GM23338 (cell line): ENCODE results near the gene COL20A1. TPM values are rescaled to one million over a fixed set of nuclear protein-coding genes. Genes with fewer than 3 reads are reported as not detected.

ENCODE experiments used
- ATAC-seq: fragments of 200-7000 bp; cut with Tn5 transposase; 3 replicates; pipeline ENCODE4 v1.9.1; 2020
- DNase-seq: peaks from one replicate; pipeline ENCODE4 v3.0.0-alpha.2; 2015; ENCODE audit warnings: low spot score
- H2AFZ ChIP-seq: fragments of 200-600 bp; sonication (generic); 2 replicates; pipeline ENCODE4 v1.8.0; 2016; ENCODE audit warnings: antibody characterized with exemption, mild to moderate bottlenecking, moderate library complexity
- H3F3A ChIP-seq: fragments of 200-600 bp; sonication (generic); replicated peaks from 2 replicates; pipeline ENCODE4 v1.8.0; 2017; ENCODE audit warnings: antibody characterized with exemption, mixed run types, low read depth
- H3K27ac ChIP-seq: fragments of 200-600 bp; sonication (generic); 2 replicates; pipeline ENCODE4 v1.6.1; 2016; ENCODE audit warnings: low read depth
- H3K27me3 ChIP-seq: fragments of 200-600 bp; sonication (generic); 2 replicates; pipeline ENCODE4 v1.8.0; 2016; ENCODE audit warnings: mild to moderate bottlenecking, mixed run types, moderate library complexity; ENCODE audit not compliant: insufficient read depth
- H3K36me3 ChIP-seq: fragments of 200-600 bp; sonication (generic); 2 replicates; pipeline ENCODE4 v1.8.0; 2016; ENCODE audit warnings: mild to moderate bottlenecking; ENCODE audit not compliant: insufficient read depth
- H3K4me1 ChIP-seq: fragments of 200-600 bp; sonication (generic); 2 replicates; pipeline ENCODE4 v1.8.0; 2016; ENCODE audit warnings: mild to moderate bottlenecking, moderate library complexity; ENCODE audit not compliant: insufficient read depth
- H3K4me2 ChIP-seq: fragments of 200-600 bp; sonication (generic); 2 replicates; pipeline ENCODE4 v1.7.1; 2017; ENCODE audit warnings: mixed run types
- H3K4me3 ChIP-seq: fragments of 200-600 bp; sonication (generic); 2 replicates; pipeline ENCODE4 v1.6.1; 2016; ENCODE audit warnings: mixed run types
- H3K79me2 ChIP-seq: fragments of 200-600 bp; sonication (generic); replicated peaks from 2 replicates; pipeline ENCODE4 v1.8.0; 2017; ENCODE audit warnings: mild to moderate bottlenecking; ENCODE audit not compliant: insufficient read depth
- H3K9me2 ChIP-seq: fragments of 200-600 bp; sonication (generic); 2 replicates; pipeline ENCODE4 v1.8.0; 2017; ENCODE audit not compliant: insufficient read depth
- H4K20me1 ChIP-seq: fragments of 200-600 bp; sonication (generic); replicated peaks from 2 replicates; pipeline ENCODE4 v1.8.0; 2017; ENCODE audit warnings: mild to moderate bottlenecking; ENCODE audit not compliant: insufficient read depth
- H3K27ac Mint-ChIP-seq: 2 replicates; pipeline ENCODE4 v1.8.0; 2020; ENCODE audit warnings: inconsistent platforms, mild to moderate bottlenecking, moderate library complexity, mixed read lengths
- H3K27me3 Mint-ChIP-seq: 3 replicates; pipeline ENCODE4 v1.8.0; 2022; ENCODE audit warnings: low read depth, mild to moderate bottlenecking, moderate library complexity, mixed read lengths, inconsistent platforms; ENCODE audit not compliant: insufficient read depth, poor library complexity
- H3K36me3 Mint-ChIP-seq: 3 replicates; pipeline ENCODE4 v1.8.0; 2021; ENCODE audit warnings: low read depth, mild to moderate bottlenecking, inconsistent platforms, moderate library complexity, mixed read lengths
- H3K4me1 Mint-ChIP-seq: 3 replicates; pipeline ENCODE4 v1.8.0; 2020; ENCODE audit warnings: mild to moderate bottlenecking, inconsistent platforms, mixed read lengths
- H3K4me3 Mint-ChIP-seq: 3 replicates; pipeline ENCODE4 v1.8.0; 2021; ENCODE audit warnings: moderate library complexity, mild to moderate bottlenecking, inconsistent platforms, mixed read lengths
- H3K9me3 Mint-ChIP-seq: 3 replicates; pipeline ENCODE4 v1.8.0; 2020; ENCODE audit warnings: moderate library complexity, mild to moderate bottlenecking, inconsistent platforms, mixed read lengths
- POLR2AphosphoS5 ChIP-seq: IDR thresholded peaks from 2 replicates; pipeline ENCODE4 v1.6.1; 2016; ENCODE audit warnings: antibody characterized with exemption, low read depth
- ZNF114 ChIP-seq: fragments of 250-450 bp; sonication (Bioruptor Pico); IDR thresholded peaks from 2 replicates; pipeline ENCODE4 v1.5.0; 2020; ENCODE audit warnings: mild to moderate bottlenecking, moderate library complexity
- polyA plus RNA-seq: library from polyadenylated mRNA; unstranded; fragments of >200 nt; fragmentation: Nextera tagmentation; extraction: Ambion mirVana; gene quantifications from 2 replicates; pipeline ENCODE4 v1.2.1, GENCODE V29; 2016
- total RNA-seq: library from RNA; depleted of rRNA; stranded (reverse); fragments of >200 nt; shearing (Covaris generic); gene quantifications from 2 replicates; pipeline ENCODE4 v1.2.3, GENCODE V29; 2014
- TF ChIP-seq, protein P1 (sequence below): fragments of 250-450 bp; sonication (Bioruptor Pico); IDR thresholded peaks from 2 replicates; pipeline ENCODE4 v1.5.0; 2020; ENCODE audit warnings: mild to moderate bottlenecking, moderate library complexity

COL20A1 gene
- total and polyA plus RNA-seq, 2 experiments from 2014 or later, result 0.28 to 0.79 TPM

DNA sequence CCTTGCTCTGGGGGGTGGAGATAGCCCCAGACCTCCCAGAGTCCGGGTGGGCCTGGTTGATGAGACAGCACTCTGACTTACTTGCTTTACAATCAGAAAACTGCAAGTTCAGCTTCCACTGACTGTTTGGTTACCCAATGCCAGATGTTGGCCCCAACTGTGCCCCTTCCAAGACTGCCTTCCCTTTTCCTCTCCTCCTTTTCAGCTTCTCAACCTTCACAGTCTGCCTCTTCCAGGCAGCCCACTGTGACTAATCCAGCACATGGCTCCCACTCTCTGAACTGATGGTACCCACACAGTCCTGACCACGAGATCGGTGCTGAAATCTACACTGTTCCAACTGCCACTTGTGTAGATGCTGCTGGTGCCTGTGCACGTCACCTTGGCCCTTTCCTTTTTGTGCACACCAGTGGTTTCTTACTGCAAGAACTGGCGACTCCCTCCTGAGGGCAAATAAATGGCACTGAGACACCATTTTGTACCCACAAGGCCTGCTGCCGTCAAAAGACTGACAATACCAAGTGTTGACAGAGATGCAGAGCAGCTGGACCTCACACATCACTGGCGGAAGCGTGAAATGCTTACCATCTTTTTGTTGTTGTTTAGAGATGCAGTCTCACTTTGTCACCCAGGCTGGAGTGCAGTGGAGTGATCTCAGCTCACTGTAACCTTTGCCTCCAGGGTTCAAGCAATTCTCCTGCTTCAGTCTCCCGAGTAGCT, 22.2 kb upstream of the COL20A1 start:
- no peaks in the 10 kb centered on the region for H3F3A ChIP-seq
- H3K27me3 ChIP-seq, result no peaks in the 10 kb centered on the region
- Mint-ChIP-seq H3K4me1 (peaks cover 11% of the 10 kb centered on the region), H3K27ac (no peak overlapping the region), H3K27me3 (peaks cover 19% of the 10 kb centered on the region), H3K9me3 (no peaks in the 10 kb centered on the region), H3K36me3 (no peaks in the 10 kb centered on the region; the same call in 2 of the 3 replicates), H3K4me3 (peak overlapping the region; percentile 74; the same call in 1 of the 3 replicates)
- H3K36me3 ChIP-seq, result no peaks in the 10 kb centered on the region
- peaks cover 30% of the 10 kb centered on the region for H3K79me2 ChIP-seq
- H3K4me3 ChIP-seq, result no peak overlapping the region
- peaks cover 8% of the 10 kb centered on the region; the same call in 1 of the 2 replicates for H3K4me1 ChIP-seq
- H3K4me2 ChIP-seq, result no peak overlapping the region
- H4K20me1 ChIP-seq, result peaks cover 19% of the 10 kb centered on the region; the same call in 1 of the 2 replicates
- no peak overlapping the region for H3K27ac ChIP-seq
- TF ChIP-seq ZNF114 (CRISPR knock-in tag) (no peak), POLR2AphosphoS5 (no peak)
- TF ChIP-seq, protein P1, sequence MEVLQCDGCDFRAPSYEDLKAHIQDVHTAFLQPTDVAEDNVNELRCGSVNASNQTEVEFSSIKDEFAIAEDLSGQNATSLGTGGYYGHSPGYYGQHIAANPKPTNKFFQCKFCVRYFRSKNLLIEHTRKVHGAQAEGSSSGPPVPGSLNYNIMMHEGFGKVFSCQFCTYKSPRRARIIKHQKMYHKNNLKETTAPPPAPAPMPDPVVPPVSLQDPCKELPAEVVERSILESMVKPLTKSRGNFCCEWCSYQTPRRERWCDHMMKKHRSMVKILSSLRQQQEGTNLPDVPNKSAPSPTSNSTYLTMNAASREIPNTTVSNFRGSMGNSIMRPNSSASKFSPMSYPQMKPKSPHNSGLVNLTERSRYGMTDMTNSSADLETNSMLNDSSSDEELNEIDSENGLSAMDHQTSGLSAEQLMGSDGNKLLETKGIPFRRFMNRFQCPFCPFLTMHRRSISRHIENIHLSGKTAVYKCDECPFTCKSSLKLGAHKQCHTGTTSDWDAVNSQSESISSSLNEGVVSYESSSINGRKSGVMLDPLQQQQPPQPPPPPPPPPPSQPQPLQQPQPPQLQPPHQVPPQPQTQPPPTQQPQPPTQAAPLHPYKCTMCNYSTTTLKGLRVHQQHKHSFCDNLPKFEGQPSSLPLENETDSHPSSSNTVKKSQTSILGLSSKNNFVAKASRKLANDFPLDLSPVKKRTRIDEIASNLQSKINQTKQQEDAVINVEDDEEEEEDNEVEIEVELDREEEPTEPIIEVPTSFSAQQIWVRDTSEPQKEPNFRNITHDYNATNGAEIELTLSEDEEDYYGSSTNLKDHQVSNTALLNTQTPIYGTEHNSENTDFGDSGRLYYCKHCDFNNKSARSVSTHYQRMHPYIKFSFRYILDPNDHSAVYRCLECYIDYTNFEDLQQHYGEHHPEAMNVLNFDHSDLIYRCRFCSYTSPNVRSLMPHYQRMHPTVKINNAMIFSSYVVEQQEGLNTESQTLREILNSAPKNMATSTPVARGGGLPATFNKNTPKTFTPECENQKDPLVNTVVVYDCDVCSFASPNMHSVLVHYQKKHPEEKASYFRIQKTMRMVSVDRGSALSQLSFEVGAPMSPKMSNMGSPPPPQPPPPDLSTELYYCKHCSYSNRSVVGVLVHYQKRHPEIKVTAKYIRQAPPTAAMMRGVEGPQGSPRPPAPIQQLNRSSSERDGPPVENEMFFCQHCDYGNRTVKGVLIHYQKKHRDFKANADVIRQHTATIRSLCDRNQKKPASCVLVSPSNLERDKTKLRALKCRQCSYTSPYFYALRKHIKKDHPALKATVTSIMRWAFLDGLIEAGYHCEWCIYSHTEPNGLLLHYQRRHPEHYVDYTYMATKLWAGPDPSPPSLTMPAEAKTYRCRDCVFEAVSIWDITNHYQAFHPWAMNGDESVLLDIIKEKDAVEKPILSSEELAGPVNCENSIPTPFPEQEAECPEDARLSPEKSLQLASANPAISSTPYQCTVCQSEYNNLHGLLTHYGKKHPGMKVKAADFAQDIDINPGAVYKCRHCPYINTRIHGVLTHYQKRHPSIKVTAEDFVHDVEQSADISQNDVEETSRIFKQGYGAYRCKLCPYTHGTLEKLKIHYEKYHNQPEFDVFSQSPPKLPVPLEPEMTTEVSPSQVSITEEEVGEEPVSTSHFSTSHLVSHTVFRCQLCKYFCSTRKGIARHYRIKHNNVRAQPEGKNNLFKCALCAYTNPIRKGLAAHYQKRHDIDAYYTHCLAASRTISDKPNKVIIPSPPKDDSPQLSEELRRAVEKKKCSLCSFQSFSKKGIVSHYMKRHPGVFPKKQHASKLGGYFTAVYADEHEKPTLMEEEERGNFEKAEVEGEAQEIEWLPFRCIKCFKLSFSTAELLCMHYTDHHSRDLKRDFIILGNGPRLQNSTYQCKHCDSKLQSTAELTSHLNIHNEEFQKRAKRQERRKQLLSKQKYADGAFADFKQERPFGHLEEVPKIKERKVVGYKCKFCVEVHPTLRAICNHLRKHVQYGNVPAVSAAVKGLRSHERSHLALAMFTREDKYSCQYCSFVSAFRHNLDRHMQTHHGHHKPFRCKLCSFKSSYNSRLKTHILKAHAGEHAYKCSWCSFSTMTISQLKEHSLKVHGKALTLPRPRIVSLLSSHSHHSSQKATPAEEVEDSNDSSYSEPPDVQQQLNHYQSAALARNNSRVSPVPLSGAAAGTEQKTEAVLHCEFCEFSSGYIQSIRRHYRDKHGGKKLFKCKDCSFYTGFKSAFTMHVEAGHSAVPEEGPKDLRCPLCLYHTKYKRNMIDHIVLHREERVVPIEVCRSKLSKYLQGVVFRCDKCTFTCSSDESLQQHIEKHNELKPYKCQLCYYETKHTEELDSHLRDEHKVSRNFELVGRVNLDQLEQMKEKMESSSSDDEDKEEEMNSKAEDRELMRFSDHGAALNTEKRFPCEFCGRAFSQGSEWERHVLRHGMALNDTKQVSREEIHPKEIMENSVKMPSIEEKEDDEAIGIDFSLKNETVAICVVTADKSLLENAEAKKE (CRISPR knock-in tag), result no peak
- no peak for DNase-seq
- no peaks in the 10 kb centered on the region for H3K9me2 ChIP-seq
- H2AFZ ChIP-seq, result no peak overlapping the region
- no peak for ATAC-seq
